ENCODE data around the gene TAS2R20.

TAS2R20 gene

GRCh38 chr12:10982244-10982643 lies 15.9 kb downstream of the TAS2R20 start:
- peak; percentile 99 for ATAC-seq
- peaks cover 35% of the 10 kb centered on the region for H3K4me1 Mint-ChIP-seq
- H3K36me3 Mint-ChIP-seq: no peaks in the 10 kb centered on the region
- no peaks in the 10 kb centered on the region for H3K9me3 Mint-ChIP-seq
- no peak overlapping the region for H3K4me3 Mint-ChIP-seq
- peak in 1 of 2 donors; percentile 53 for DNase-seq (ENCODE audit: low spot score in 2 of 2)
- no peak overlapping the region for H3K27ac Mint-ChIP-seq

- Mint-ChIP-seq H3K27ac (no peak overlapping the region), H3K36me3 (no peaks in the 10 kb centered on the region), H3K9me3 (no peaks in the 10 kb centered on the region), H3K4me1 (peaks cover 36% of the 10 kb centered on the region), H3K4me3 (no peak overlapping the region)
- no peak for ATAC-seq
- DNase-seq (ENCODE audit: low spot score in 2 of 2): no peak
Observed at GRCh38 chr12:10974965-10975364, 23.1 kb downstream of the TAS2R20 start.

- Mint-ChIP-seq H3K4me3 (no peak overlapping the region), H3K27ac (no peak overlapping the region), H3K9me3 (no peaks in the 10 kb centered on the region), H3K36me3 (no peaks in the 10 kb centered on the region), H3K4me1 (no peaks in the 10 kb centered on the region)
- ATAC-seq (no peak), DNase-seq (ENCODE audit: low spot score in 2 of 2) (no peak)
Observed at GRCh38 chr12:10968765-10969456, 29.2 kb downstream of the TAS2R20 start.

GRCh38 chr12:10967409-10967808 lies 30.7 kb downstream of the TAS2R20 start:
- ATAC-seq (no peak), DNase-seq (ENCODE audit: low spot score in 2 of 2) (no peak)
- Mint-ChIP-seq H3K27ac (no peak overlapping the region), H3K4me1 (no peaks in the 10 kb centered on the region), H3K4me3 (no peak overlapping the region), H3K9me3 (no peaks in the 10 kb centered on the region), H3K36me3 (no peaks in the 10 kb centered on the region)

- DNase-seq (ENCODE audit: low spot score in 2 of 2) (no peak), ATAC-seq (no peak)
- H3K36me3 Mint-ChIP-seq: no peaks in the 10 kb centered on the region
- no peak overlapping the region for H3K27ac Mint-ChIP-seq
- H3K9me3 Mint-ChIP-seq: no peaks in the 10 kb centered on the region
- H3K4me1 Mint-ChIP-seq: peaks cover 8% of the 10 kb centered on the region
- H3K4me3 Mint-ChIP-seq: no peak overlapping the region
Observed at GRCh38 chr12:10966314-10966713, 31.8 kb downstream of the TAS2R20 start.

- Mint-ChIP-seq H3K4me1 (peaks cover 14% of the 10 kb centered on the region), H3K4me3 (no peak overlapping the region), H3K27ac (no peak overlapping the region), H3K36me3 (no peaks in the 10 kb centered on the region), H3K9me3 (no peaks in the 10 kb centered on the region)
- ATAC-seq (no peak), DNase-seq (ENCODE audit: low spot score in 2 of 2) (no peak)
Observed at GRCh38 chr12:10965476-10965875, 32.6 kb downstream of the TAS2R20 start.

- H3K36me3 Mint-ChIP-seq: no peaks in the 10 kb centered on the region
- no peak overlapping the region for H3K27ac Mint-ChIP-seq
- no peak for ATAC-seq
- peaks cover 34% of the 10 kb centered on the region for H3K4me1 Mint-ChIP-seq
- no peak for DNase-seq (ENCODE audit: low spot score in 2 of 2)
- peaks cover 3% of the 10 kb centered on the region for H3K9me3 Mint-ChIP-seq
- no peak overlapping the region for H3K4me3 Mint-ChIP-seq
Observed at GRCh38 chr12:10960211-10960610, 37.9 kb downstream of the TAS2R20 start.

- Mint-ChIP-seq H3K9me3 (peaks cover 4% of the 10 kb centered on the region), H3K27ac (no peak overlapping the region), H3K4me3 (no peak overlapping the region), H3K4me1 (peaks cover 34% of the 10 kb centered on the region), H3K36me3 (no peaks in the 10 kb centered on the region)
- DNase-seq (ENCODE audit: low spot score in 2 of 2) (no peak), ATAC-seq (no peak)
Observed at GRCh38 chr12:10959804-10960203, 38.3 kb downstream of the TAS2R20 start.

GRCh38 chr12:10957741-10958140 lies 40.4 kb downstream of the TAS2R20 start:
- Mint-ChIP-seq H3K9me3 (peaks cover 4% of the 10 kb centered on the region), H3K36me3 (no peaks in the 10 kb centered on the region), H3K4me3 (no peak overlapping the region), H3K4me1 (peaks cover 55% of the 10 kb centered on the region), H3K27ac (no peak overlapping the region)
- no peak for ATAC-seq
- no peak for DNase-seq (ENCODE audit: low spot score in 2 of 2)

- H3K27ac Mint-ChIP-seq: no peak overlapping the region
- peaks cover 46% of the 10 kb centered on the region for H3K4me1 Mint-ChIP-seq
- ATAC-seq (no peak), DNase-seq (ENCODE audit: low spot score in 2 of 2) (no peak)
- H3K9me3 Mint-ChIP-seq: peaks cover 4% of the 10 kb centered on the region
- no peaks in the 10 kb centered on the region for H3K36me3 Mint-ChIP-seq
- no peak overlapping the region for H3K4me3 Mint-ChIP-seq
Observed at GRCh38 chr12:10956085-10956484, 42.0 kb downstream of the TAS2R20 start.

- no peak overlapping the region for H3K4me3 Mint-ChIP-seq
- H3K9me3 Mint-ChIP-seq: peaks cover 9% of the 10 kb centered on the region
- ATAC-seq: no peak
- H3K36me3 Mint-ChIP-seq: no peaks in the 10 kb centered on the region
- H3K4me1 Mint-ChIP-seq: peaks cover 34% of the 10 kb centered on the region
- DNase-seq (ENCODE audit: low spot score in 2 of 2): no peak
- no peak overlapping the region for H3K27ac Mint-ChIP-seq
Observed at GRCh38 chr12:10952645-10953044, 45.5 kb downstream of the TAS2R20 start.

Measured in stimulated activated effector memory CD8-positive, alpha-beta T cell treated with anti-CD3 and anti-CD28 coated beads, Interleukin-12 subunit alpha, Interleukin-12 subunit beta, amount 100 ng/mL, for 72 hours (primary cell).